ENCODE measurements around the gene ALDH1L1. TPM values are rescaled to one million over a fixed set of nuclear protein-coding genes. Genes with fewer than 3 reads are reported as not detected.

ALDH1L1 gene
- total and polyA plus RNA-seq, 2 of the 4 experiments (the other 2 are of a cell fraction), result not detected

DNA sequence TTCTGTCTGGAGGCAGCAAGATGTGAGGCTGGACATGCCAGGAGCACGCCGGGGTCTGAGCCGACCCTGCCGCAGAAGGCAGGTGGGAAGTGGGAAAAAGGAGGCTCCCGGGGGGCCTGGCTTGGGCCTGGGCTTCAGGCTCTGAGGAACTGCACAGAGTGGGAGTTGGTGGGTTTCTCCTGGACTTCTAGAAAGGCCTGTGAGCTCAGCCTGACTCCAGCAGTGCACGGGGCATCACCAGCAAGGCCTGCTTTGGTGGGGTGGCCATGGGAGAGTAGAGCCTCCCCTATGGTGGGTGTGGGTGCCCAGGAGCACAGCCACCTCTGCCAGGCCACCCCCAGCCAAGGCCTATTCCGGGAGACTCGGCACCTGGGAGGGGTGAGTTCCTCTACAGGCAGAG is 78.4 kb downstream of the ALDH1L1 start:
- ATAC-seq (ENCODE audit: low read depth) (no peak), DNase-seq (no peak)
- Histone ChIP-seq H4K91ac (ENCODE audit: insufficient read depth, low read depth, low read length) (no peak overlapping the region), H3K9me3 (ENCODE audit: control insufficient read depth, insufficient read depth, low read length) (no peaks in the 10 kb centered on the region), H3K14ac (replicated peaks; ENCODE audit: low read depth, low read length) (no peak overlapping the region), H3K27ac (ENCODE audit: insufficient read depth, low read length) (no peak overlapping the region), H3K4me2 (ENCODE audit: low read depth, low read length) (no peak overlapping the region), H3K27me3 (ENCODE audit: control insufficient read depth, insufficient read depth, low read length) (no peaks in the 10 kb centered on the region; the same call in 1 of the 2 replicates), H2AK5ac (ENCODE audit: low read depth, low read length) (no peak overlapping the region), H3K36me3 (ENCODE audit: control insufficient read depth, insufficient read depth, low read length) (no peaks in the 10 kb centered on the region), H2BK5ac (ENCODE audit: low read depth, low read length, poor library complexity, severe bottlenecking) (no peak overlapping the region), H3K9ac (ENCODE audit: low read depth, low read length) (no peak overlapping the region), H3K4me3 (ENCODE audit: insufficient read depth, low read depth, low read length) (no peak overlapping the region), H3K79me1 (ENCODE audit: low read depth in 1 of 2, low read length in 2 of 2) (no peaks in the 10 kb centered on the region), H2AFZ (replicated peaks; ENCODE audit: low read length, poor library complexity) (no peak overlapping the region), H2BK15ac (ENCODE audit: low read depth, low read length) (no peak overlapping the region), H3K23ac (ENCODE audit: low read depth, low read length) (no peak overlapping the region), H3K9me1 (ENCODE audit: insufficient read depth, low read length) (peaks cover 6% of the 10 kb centered on the region; the same call in 1 of the 2 replicates), H3K4me1 (ENCODE audit: control insufficient read depth, insufficient read depth, low read length) (peaks cover 10% of the 10 kb centered on the region), H2BK120ac (ENCODE audit: low read depth, low read length) (no peak overlapping the region), H3K56ac (ENCODE audit: extremely low read depth, insufficient read depth, low read length) (no peak overlapping the region), H4K20me1 (ENCODE audit: insufficient read depth, low read length) (no peaks in the 10 kb centered on the region), H3K18ac (ENCODE audit: low read depth, low read length) (no peak overlapping the region), H2BK20ac (ENCODE audit: low read depth, low read length) (no peak overlapping the region), H4K5ac (ENCODE audit: low read depth, low read length) (no peak overlapping the region), H3K4ac (ENCODE audit: low read depth, low read length) (no peak overlapping the region), H4K8ac (ENCODE audit: low read depth in 2 of 2, low read length in 2 of 2) (no peak overlapping the region), H2AK9ac (replicated peaks; ENCODE audit: low read depth, low read length, poor library complexity) (no peak overlapping the region)
- no TSS peak for BruUV-seq (replicated peaks)
- WGBS, 2 experiments (ENCODE audit: extremely low coverage in 2 of 2, insufficient read length in 1 of 2), result no CpG with 5 or more reads among the region's 8 CpGs
- dilution Hi-C loops (cut with HindIII; ENCODE audit: low sequenced_read_pairs, unreplicated experiment), result no loop called here
- CTCF ChIA-PET, result no interaction called here
- no peak for TF ChIP-seq RAD21 (IDR thresholded peaks at IDR 0.05; ENCODE audit: low read length)
- no peak for TF ChIP-seq MAZ (IDR thresholded peaks at IDR 0.05; ENCODE audit: borderline replicate concordance, low read depth, low read length)
- TF ChIP-seq MXI1 (IDR thresholded peaks at IDR 0.05; ENCODE audit: borderline replicate concordance, low read depth, low read length), result no peak
- TF ChIP-seq ELK1 (IDR thresholded peaks at IDR 0.05; ENCODE audit: borderline replicate concordance, low read depth, low read length), result no peak
- TF ChIP-seq SMC3 (IDR thresholded peaks at IDR 0.05; ENCODE audit: low read depth, low read length), result no peak
- no peak for TF ChIP-seq RCOR1 (IDR thresholded peaks at IDR 0.05; ENCODE audit: insufficient replicate concordance, low read length)
- no peak for TF ChIP-seq CEBPB (IDR thresholded peaks at IDR 0.05; ENCODE audit: low read depth, low read length)
- TF ChIP-seq BHLHE40 (IDR thresholded peaks at IDR 0.05; ENCODE audit: low read depth, low read length), result no peak
- TF ChIP-seq FOS (IDR thresholded peaks at IDR 0.05; ENCODE audit: low read depth, low read length), result no peak
- TF ChIP-seq POLR2A (IDR thresholded peaks at IDR 0.05; ENCODE audit: low read depth, low read length), result no peak
- TF ChIP-seq CTCF (conservative IDR thresholded peaks at IDR 0.05; ENCODE audit: low read depth, low read length), result no peak
- TF ChIP-seq CHD1 (IDR thresholded peaks at IDR 0.05; ENCODE audit: low read depth, low read length), result no peak
- no peak for TF ChIP-seq USF2 (IDR thresholded peaks at IDR 0.05; ENCODE audit: low read depth, low read length)
- TF ChIP-seq RFX5 (IDR thresholded peaks at IDR 0.05; ENCODE audit: low read depth, low read length), result no peak
- no peak for TF ChIP-seq NFE2L2 (IDR thresholded peaks at IDR 0.05; ENCODE audit: low read depth, low read length)
- no peak for TF ChIP-seq MAFK (IDR thresholded peaks at IDR 0.05; ENCODE audit: low read depth, low read length)
- POLR2A ChIA-PET (ENCODE audit: unreplicated experiment), result no interaction called here
- in situ Hi-C loops (cut with MboI; ENCODE audit: low sequenced_read_pairs), result no loop called here
- intact Hi-C loops (cut with micrococcal nuclease), result no loop called here
